HG02885 (cell line): ENCODE data around the gene GIMAP8.

Experiments used
- ATAC-seq: cut with Tn5 transposase; IDR thresholded peaks from one replicate; pipeline ENCODE4 v1.9.1; 2021; ENCODE audit warnings: mild to moderate bottlenecking; ENCODE audit not compliant: unreplicated experiment, poor library complexity

Gene GIMAP8

GRCh38 chr7:150450491-150451001 lies at the start of gene GIMAP8:
Gene GIMAP8 (plus strand): TSS chr7:150450630. CDS start chr7:150466699, 16,069 bp downstream.
- ATAC-seq = no peak

DNA sequence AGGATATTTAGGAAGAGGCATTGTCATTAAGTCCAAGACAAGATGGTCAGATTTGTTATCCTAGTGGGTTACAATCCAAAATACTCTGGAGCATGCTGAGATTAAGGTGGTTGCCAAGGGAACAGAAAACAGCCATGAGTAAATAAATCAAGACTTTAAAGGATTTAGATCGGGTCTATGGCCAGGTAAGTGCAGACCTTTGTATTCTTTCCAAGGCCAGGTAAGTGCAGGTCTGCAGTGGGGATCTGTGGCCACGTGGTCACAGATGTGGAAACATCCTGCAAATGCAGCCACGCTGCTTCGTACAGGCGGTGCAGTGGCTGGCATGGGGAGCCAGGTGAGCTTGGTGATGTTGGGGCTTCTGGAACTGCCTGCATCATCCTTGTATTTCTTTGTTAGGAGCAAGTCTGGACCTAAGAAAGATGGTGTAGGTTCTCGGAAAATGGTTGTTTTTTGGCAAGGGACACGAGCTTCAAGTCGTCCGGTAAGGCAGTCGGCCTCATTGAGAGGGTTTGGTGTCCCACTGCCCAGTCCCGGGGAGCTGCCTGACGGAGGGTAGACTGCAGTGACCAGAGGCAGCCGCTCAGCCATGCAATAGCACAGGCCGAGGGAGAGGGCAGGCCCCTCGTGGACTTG lies 49.5 kb upstream of the GIMAP8 start:
- ATAC-seq = no peak

DNA sequence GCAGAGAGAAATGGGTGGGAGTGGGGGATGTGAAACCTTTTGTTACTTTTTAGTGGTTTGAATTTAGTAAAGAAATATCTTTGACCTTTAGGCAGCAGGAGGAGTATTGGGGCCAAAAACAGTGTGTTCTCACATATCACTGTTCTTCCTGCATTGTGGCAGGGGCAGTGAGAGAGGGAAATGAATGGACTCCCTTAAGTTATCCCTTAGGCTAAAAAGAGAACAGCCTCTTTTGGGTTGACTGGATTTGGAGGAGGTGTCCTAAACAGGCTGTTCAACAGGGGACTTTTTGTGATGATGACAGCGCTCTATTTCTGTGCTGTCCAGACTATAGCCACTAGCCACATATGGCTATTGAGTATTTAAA lies 49.0 kb upstream of the GIMAP8 start:
- no peak for ATAC-seq

DNA sequence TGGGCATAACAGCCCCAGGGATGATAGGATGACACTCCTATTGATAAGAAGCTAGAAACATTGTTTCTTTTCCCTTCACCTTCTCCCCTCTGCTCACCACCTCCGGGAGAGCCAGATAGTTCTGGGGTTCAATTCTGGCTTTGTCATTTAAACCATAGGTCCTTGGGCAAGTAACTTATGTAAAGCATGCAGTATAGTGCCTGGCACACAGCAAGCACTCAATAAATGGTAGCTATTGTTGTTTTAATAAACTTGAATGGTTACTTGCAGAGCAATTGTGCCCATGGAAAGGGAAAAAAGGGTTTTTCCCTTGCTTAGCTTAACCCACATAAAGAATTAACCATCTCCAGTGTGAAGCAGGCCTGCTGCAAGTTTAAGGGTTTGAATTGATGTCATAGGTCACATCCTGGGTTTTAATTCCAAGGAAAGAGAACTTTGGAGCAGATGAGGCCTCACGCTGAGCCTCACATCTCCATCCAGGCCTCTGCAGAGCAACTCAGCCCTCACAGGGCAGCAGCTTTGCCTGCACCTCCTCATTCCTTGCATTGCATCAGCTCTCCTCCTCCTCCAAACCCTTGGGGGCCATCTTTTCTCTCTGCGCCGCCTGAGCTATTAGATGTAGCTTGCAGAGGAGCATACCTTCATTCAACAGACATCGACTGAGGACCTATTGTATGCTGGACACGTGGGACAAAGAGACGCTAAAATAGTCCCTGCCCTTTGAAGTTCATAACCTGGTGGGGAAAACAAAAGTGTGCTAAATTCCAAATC lies 48.4 kb upstream of the GIMAP8 start:
- ATAC-seq = no peak

- no peak for ATAC-seq
These were observed 47.6 kb upstream of the GIMAP8 start for GRCh38 chr7:150402671-150403321.

DNA sequence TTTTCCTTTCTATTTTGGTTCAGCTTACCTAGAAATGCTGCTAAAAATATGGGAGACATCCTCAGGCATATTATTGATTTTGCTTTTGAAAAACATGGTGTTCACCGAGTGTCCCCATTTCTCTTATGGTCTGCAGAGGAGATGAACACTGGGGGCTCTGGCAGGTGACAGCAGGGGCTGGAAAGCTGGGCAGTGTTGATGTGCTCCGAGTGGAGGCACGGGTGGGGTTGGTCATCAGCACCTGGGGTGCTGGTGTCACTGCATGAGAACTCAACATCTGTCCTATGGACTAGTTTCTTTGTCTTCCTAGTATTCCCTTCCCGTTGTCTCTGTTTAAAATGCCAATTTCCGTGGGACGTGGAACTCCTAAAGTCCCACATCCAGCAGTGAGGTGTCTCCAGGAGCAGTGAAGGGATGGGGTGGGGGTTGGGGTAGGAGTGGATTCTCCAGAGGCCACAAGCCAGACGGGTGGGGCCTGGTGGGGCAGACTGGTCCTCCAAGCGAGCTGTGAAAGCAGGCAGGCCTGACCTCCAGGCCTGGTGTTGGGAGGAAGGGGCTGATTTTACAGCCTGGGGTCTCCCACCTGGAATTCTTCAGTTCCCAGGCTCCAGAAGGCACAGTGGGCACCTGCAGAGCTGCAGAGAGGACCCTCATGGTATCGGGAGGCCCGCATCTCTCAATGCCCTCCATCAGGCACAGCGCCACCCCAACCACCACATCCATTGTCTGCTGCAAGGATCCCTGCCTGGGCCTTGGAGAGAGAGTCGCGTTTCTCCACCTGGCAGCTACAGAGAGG lies 46.9 kb upstream of the GIMAP8 start:
- ATAC-seq = no peak

DNA sequence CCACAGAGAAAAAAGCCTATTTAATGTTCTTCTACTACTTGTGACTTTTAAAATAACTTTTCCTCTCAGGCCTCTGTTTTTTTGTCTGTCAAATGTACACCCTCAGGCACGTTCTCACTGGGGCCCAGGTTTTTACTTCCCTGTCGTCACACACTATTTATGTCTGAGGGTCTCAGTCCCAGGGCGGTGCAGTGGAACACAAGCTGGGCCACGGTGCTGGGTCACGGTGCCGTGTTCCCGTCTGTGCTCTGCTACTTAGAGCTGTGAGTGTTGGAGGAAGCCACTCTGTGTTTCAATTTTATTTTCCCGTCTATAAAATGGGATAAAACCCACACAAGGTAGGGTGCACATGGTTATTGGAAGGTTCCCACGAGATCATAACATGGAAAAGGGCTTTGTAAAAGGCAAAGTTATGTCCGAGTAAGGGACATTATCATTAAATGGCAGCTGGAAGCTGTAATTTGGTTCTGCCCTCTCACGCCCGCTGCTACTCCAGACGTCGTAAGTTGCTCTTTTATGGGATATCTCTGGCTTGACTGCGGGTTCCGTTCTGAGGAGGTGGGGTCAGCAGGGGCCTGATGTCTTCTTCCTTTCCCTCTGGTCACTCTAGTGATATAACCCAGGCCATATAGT lies 46.1 kb upstream of the GIMAP8 start:
- ATAC-seq = no peak

DNA sequence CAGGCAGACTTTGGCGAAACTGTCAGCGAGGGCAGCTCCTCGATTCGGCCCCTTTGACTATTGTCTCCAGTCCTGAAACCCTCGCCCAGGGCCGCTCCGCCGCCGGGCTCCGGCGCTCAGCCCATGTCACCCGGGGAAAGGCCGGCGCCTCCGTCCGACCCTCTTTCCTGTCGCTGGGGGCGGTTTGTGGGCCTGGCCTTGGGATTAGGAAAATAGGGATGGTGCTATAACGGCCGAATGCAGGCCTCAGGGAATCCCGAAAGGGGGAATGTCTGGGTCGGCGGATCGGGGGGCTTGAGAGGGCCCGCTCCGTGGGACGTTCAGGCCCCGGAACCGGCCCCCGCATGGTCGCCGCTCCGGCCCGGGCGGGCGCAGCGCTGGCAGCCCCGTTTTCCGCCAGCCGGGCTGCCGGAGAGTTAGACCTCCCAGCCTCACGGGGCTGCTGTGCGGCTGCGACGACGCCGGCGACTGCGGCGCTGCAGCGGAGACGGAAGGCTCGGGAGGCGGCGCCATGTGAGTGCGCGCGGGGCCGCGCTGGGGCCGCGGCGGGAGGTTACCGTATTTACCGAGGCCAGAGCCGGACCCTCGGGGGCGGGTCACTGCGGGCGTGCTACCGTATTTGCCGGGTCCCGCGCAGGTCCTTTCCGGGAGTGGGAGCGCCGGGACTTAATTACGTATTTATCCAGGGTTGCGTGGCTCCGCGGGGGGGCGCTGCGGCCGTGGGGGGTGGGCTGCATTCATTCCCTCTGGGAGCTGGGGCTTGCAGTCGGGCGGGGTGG lies 45.4 kb upstream of the GIMAP8 start:
- peak; percentile 67 for ATAC-seq

DNA sequence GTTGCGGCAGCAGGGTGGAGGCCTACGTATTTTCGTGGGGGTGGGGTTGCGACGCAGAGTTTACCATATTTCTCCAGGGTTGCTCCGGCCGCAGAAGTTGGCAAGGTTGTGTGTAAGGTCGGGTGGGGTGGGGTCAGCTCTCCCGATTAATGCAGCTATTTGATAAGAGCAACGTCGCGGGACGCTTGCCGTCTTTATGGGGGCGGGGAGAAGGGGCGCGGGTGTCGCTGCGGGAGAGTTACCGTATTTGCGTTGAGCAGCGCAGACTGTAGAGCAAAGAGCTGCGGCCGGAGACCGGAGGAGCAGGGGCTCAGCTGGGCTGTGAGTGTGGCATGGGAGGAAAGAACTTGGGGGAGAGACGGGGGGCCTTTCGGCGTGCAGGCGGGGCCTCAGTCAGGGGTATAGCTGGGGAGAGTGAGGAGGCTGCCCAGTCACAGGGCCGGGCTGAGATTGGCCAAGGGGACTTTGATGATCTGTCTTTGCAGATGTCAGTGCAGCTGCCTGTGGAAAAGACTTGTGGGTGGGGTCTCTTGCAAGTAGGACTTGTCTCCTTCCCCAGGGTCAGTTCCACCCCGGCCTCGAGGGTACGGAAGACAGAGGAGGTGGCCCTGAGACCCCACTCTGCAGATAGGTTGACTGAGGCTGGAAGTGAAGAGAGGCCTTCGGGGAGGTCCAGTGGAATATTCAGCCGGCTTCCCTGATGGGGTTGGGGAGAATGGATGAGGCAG lies 44.7 kb upstream of the GIMAP8 start:
- ATAC-seq = no peak

- no peak for ATAC-seq
These were observed 44.2 kb upstream of the GIMAP8 start for GRCh38 chr7:150406312-150406566.

- ATAC-seq = peak; percentile 45
These were observed 43.6 kb upstream of the GIMAP8 start for GRCh38 chr7:150406567-150407421.

- ATAC-seq = no peak
These were observed 42.6 kb upstream of the GIMAP8 start for GRCh38 chr7:150407588-150408392.

GRCh38 chr7:150408393-150409299 lies 41.8 kb upstream of the GIMAP8 start:
- no peak for ATAC-seq

- no peak for ATAC-seq
These were observed 41.0 kb upstream of the GIMAP8 start for GRCh38 chr7:150409300-150410030.

GRCh38 chr7:150410131-150410530 lies 40.3 kb upstream of the GIMAP8 start:
- ATAC-seq = no peak
